Esophagus mucosa (tissue), 1 donor: ENCODE results near the gene TRPV4. TPM values are rescaled to one million over a fixed set of nuclear protein-coding genes. Genes with fewer than 3 reads are reported as not detected.

Experiments
- ATAC-seq: fragments of 200-7000 bp; cut with Tn5 transposase; one replicate; pipeline ENCODE4 v1.9.1; 2020
- total RNA-seq: library from RNA; stranded (reverse); gene quantifications from one replicate; pipeline ENCODE4 v1.2.4, GENCODE V29; 2023
- donor health status: DM: yes; HTN: yes; CAD: no.

TRPV4 gene
- total RNA-seq, 1 donor from 2014 or later, result 7.3 TPM

GRCh38 chr12:109804820-109805761 is 28.1 kb downstream of the TRPV4 start:
- peak; percentile 77 for ATAC-seq

- ATAC-seq, result no peak
These were observed 29.5 kb downstream of the TRPV4 start for GRCh38 chr12:109803678-109804077.

- ATAC-seq, result no peak
These were observed 30.4 kb downstream of the TRPV4 start for GRCh38 chr12:109802828-109803227.

- no peak for ATAC-seq
These were observed 32.7 kb downstream of the TRPV4 start for GRCh38 chr12:109800536-109800935.

- peak; percentile 24 for ATAC-seq
These were observed 34.5 kb downstream of the TRPV4 start for GRCh38 chr12:109798691-109799090.

- no peak for ATAC-seq
These were observed 35.1 kb downstream of the TRPV4 start for GRCh38 chr12:109797905-109798669.

- ATAC-seq, result no peak
These were observed 37.1 kb downstream of the TRPV4 start for GRCh38 chr12:109796057-109796456.

GRCh38 chr12:109795023-109795422 is 38.2 kb downstream of the TRPV4 start:
- no peak for ATAC-seq

GRCh38 chr12:109793826-109794501 is 39.2 kb downstream of the TRPV4 start:
- ATAC-seq, result peak; percentile 17

- no peak for ATAC-seq
These were observed 39.8 kb downstream of the TRPV4 start for GRCh38 chr12:109793411-109793810.

- no peak for ATAC-seq
These were observed 40.2 kb downstream of the TRPV4 start for GRCh38 chr12:109792992-109793391.

GRCh38 chr12:109789526-109790048 is 43.6 kb downstream of the TRPV4 start:
- ATAC-seq, result no peak

- no peak for ATAC-seq
These were observed 46.4 kb downstream of the TRPV4 start for GRCh38 chr12:109786799-109787198.

- ATAC-seq, result no peak
These were observed 47.3 kb downstream of the TRPV4 start for GRCh38 chr12:109785854-109786253.

GRCh38 chr12:109783965-109784244 is 49.3 kb downstream of the TRPV4 start:
- ATAC-seq, result no peak

GRCh38 chr12:109783135-109783964 is 49.8 kb downstream of the TRPV4 start:
- ATAC-seq, result peak; percentile 14

GRCh38 chr12:109782326-109782703 is 50.9 kb downstream of the TRPV4 start:
- no peak for ATAC-seq

GRCh38 chr12:109781668-109782325 is 51.4 kb downstream of the TRPV4 start:
- no peak for ATAC-seq

GRCh38 chr12:109779382-109779781 is 53.8 kb downstream of the TRPV4 start:
- ATAC-seq, result peak; percentile 8

GRCh38 chr12:109778684-109779083 is 54.5 kb downstream of the TRPV4 start:
- no peak for ATAC-seq

GRCh38 chr12:109777544-109777943 is 55.7 kb downstream of the TRPV4 start:
- peak; percentile 29 for ATAC-seq

- no peak for ATAC-seq
These were observed 56.6 kb downstream of the TRPV4 start for GRCh38 chr12:109776624-109777023.
